Islet of Langerhans (tissue), 1 donor: Measurements from ENCODE around the gene CT45A2.
"Not testable (repeated sequence)": the region's sequence is repeated elsewhere in the genome, so short reads cannot be mapped to it uniquely, and the experiment has no call there.

ENCODE experiments used
- FAIRE-seq: peaks from one replicate; lab custom pipeline; 2011; peaks lifted over from hg19 to GRCh38; lab: Jason Lieb, UNC

The CT45A2 gene, protein sequence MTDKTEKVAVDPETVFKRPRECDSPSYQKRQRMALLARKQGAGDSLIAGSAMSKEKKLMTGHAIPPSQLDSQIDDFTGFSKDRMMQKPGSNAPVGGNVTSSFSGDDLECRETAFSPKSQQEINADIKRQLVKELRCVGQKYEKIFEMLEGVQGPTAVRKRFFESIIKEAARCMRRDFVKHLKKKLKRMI

GRCh38 chrX:135819912-135820311 is at the start of gene CT45A2:
Gene CT45A2, minus strand, starts transcription at chrX:135820012. Its CDS starts 3,747 bp downstream, at chrX:135816265.
- not testable (repeated sequence) for FAIRE-seq

DNA sequence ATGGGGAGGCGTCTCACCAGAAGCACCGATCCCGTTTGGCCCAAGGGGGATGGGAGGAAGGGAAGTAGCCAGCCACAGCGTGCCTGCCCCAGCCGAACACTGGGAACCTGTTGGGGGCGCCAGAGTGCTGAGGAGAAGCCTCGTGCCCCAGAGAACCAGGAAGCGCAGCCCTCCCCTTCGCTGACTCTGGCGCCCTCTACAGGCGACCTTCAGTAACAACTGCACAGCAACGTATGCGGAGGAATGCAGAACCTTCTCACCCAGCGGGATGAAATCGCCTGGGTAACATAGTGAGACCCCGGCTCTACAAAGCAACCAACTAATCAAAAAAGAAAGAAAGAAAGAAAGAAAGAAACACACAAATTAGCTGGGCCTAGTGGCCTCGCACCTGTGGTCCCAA is 34.6 kb upstream of the CT45A2 start, which contains the start of gene CT45A8:
Gene CT45A8, minus strand, starts transcription at position 101 of the 400 bp plus-strand sequence. CDS start 3,755 bp downstream, outside the sequence.
- not testable (repeated sequence) for FAIRE-seq

DNA sequence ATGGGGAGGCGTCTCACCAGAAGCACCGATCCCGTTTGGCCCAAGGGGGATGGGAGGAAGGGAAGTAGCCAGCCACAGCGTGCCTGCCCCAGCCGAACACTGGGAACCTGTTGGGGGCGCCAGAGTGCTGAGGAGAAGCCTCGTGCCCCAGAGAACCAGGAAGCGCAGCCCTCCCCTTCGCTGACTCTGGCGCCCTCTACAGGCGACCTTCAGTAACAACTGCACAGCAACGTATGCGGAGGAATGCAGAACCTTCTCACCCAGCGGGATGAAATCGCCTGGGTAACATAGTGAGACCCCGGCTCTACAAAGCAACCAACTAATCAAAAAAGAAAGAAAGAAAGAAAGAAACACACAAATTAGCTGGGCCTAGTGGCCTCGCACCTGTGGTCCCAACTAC is 17.4 kb upstream of the CT45A2 start, which contains the start of gene CT45A7:
Gene CT45A7, minus strand, starts transcription at position 101 of the 400 bp plus-strand sequence. CDS start 3,747 bp downstream, outside the sequence.
- FAIRE-seq: not testable (repeated sequence)

DNA sequence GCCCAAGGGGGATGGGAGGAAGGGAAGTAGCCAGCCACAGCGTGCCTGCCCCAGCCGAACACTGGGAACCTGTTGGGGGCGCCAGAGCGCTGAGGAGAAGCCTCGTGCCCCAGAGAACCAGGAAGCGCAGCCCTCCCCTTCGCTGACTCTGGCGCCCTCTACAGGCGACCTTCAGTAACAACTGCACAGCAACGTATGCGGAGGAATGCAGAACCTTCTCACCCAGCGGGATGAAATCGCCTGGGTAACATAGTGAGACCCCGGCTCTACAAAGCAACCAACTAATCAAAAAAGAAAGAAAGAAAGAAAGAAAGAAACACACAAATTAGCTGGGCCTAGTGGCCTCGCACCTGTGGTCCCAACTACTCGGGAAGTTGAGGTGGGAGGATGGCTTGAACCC is 17.1 kb downstream of the CT45A2 start, which contains the start of gene CT45A6:
Gene CT45A6, minus strand, starts transcription at position 101 of the 400 bp plus-strand sequence. CDS start 3,794 bp downstream, outside the sequence.
- FAIRE-seq: not testable (repeated sequence)

- not testable (repeated sequence) for FAIRE-seq
Measured at GRCh38 chrX:135785403-135785802, 34.4 kb downstream of the CT45A2 start, which contains the start of gene CT45A5. Gene CT45A5, minus strand, starts transcription at chrX:135785503. Its CDS starts 3,774 bp downstream, at chrX:135781729.

- not testable (repeated sequence) for FAIRE-seq
Measured at GRCh38 chrX:135768091-135768490, 51.7 kb downstream of the CT45A2 start, which contains the start of gene CT45A3. Gene CT45A3, minus strand, starts transcription at chrX:135768191. Its CDS starts 3,747 bp downstream, at chrX:135764444.
